ENCODE measurements around the gene CFAP73. TPM values are rescaled to one million over a fixed set of nuclear protein-coding genes. Genes with fewer than 3 reads are reported as not detected.
"Not testable (repeated sequence)": the region's sequence is repeated elsewhere in the genome, so short reads cannot be mapped to it uniquely, and the experiment has no call there.

The CFAP73 gene
- total RNA-seq, 1 experiment from 2014 or later: not detected

DNA sequence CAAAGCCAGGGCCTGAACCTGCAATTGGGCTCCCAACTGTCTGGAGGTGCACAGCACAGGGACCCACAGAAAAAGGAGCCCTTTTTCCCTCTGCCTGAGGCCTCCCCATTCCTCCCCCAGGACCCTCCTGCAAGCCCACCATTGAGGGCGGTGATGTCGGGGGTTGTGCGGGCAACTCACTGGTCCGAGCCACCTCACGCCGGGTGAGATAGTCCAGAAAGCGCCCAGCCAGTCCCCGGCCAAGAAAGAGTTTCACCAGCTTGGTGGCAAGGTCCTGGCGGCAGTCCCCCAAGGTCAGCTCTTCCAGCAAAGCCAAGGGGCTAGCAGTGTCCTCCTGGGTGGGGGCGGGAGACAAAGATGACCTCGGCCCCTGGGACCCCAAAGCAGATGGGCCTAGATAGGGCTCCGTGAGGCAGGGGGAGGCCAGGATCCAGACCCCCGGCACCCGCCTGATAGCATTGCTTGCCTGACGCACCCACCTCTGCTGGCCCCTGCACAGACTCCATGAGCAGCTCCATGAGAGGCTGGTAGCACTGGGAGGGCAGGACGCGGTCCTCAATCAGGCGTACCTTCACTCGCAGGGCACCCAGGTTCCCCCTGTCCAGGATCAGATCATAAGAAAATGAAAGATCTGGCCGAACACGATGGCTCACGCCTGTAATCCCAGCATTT lies 33.9 kb upstream of the CFAP73 start:
- H3K27me3 Mint-ChIP-seq (ENCODE audit: insufficient read depth, unreplicated experiment): no peaks in the 10 kb centered on the region
- H3K27ac Mint-ChIP-seq (ENCODE audit: low read depth, unreplicated experiment): no peak overlapping the region
- POLR2A ChIA-PET: no interaction called here
- DNase-seq (ENCODE audit: unreplicated experiment): no peak
- no peak overlapping the region for H3K4me3 Mint-ChIP-seq (ENCODE audit: unreplicated experiment)
- peaks cover 6% of the 10 kb centered on the region for H3K4me1 Mint-ChIP-seq (ENCODE audit: insufficient read depth, unreplicated experiment)
- no peaks in the 10 kb centered on the region for H3K36me3 Mint-ChIP-seq (ENCODE audit: insufficient read depth, unreplicated experiment)
- CTCF ChIA-PET: interaction anchor here (0.6 to 1.4 kb wide), 3 partner anchors 19 to 68 kb away, joined by 3 to 9 read pairs (median 4); no protein-coding TSS in a partner anchor
- intact Hi-C loops (cut with micrococcal nuclease): no loop called here
- no TSS peak for BruUV-seq (replicated peaks)
- no peaks in the 10 kb centered on the region for H3K9me3 Mint-ChIP-seq (ENCODE audit: unreplicated experiment)
- TF ChIP-seq, protein P1, sequence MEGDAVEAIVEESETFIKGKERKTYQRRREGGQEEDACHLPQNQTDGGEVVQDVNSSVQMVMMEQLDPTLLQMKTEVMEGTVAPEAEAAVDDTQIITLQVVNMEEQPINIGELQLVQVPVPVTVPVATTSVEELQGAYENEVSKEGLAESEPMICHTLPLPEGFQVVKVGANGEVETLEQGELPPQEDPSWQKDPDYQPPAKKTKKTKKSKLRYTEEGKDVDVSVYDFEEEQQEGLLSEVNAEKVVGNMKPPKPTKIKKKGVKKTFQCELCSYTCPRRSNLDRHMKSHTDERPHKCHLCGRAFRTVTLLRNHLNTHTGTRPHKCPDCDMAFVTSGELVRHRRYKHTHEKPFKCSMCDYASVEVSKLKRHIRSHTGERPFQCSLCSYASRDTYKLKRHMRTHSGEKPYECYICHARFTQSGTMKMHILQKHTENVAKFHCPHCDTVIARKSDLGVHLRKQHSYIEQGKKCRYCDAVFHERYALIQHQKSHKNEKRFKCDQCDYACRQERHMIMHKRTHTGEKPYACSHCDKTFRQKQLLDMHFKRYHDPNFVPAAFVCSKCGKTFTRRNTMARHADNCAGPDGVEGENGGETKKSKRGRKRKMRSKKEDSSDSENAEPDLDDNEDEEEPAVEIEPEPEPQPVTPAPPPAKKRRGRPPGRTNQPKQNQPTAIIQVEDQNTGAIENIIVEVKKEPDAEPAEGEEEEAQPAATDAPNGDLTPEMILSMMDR (IDR thresholded peaks at IDR 0.05; ENCODE audit: unreplicated experiment): no peak

- CTCF ChIA-PET: interaction anchor here (0.7 to 1.1 kb wide), 2 partner anchors 69 to 80 kb away, joined by 3 to 4 read pairs; no protein-coding TSS in a partner anchor
- TF ChIP-seq, protein P1 (IDR thresholded peaks at IDR 0.05; ENCODE audit: unreplicated experiment): no peak
- no peaks in the 10 kb centered on the region for H3K36me3 Mint-ChIP-seq (ENCODE audit: insufficient read depth, unreplicated experiment)
These were observed 32.6 kb upstream of the CFAP73 start for GRCh38 chr12:113116875-113117274.

GRCh38 chr12:113117684-113118083 lies 31.8 kb upstream of the CFAP73 start:
- H3K4me3 Mint-ChIP-seq (ENCODE audit: unreplicated experiment); BruUV-seq (replicated peaks); H3K27ac Mint-ChIP-seq (ENCODE audit: low read depth, unreplicated experiment); H3K4me1 Mint-ChIP-seq (ENCODE audit: insufficient read depth, unreplicated experiment); H3K9me3 Mint-ChIP-seq (ENCODE audit: unreplicated experiment); H3K36me3 Mint-ChIP-seq (ENCODE audit: insufficient read depth, unreplicated experiment); intact Hi-C loops (cut with micrococcal nuclease): not testable (repeated sequence)
- ChIA-PET POLR2A (interaction anchor here (0.6 kb wide), 1 partner anchor 258 kb away, joined by 3 read pairs; no protein-coding TSS in a partner anchor), CTCF (interaction anchor here (0.7 kb wide), 1 partner anchor 81 kb away, joined by 3 read pairs; no protein-coding TSS in a partner anchor)
- DNase-seq (ENCODE audit: unreplicated experiment): peak; percentile 23
- H3K27me3 Mint-ChIP-seq (ENCODE audit: insufficient read depth, unreplicated experiment): peaks cover 15% of the 10 kb centered on the region

More at GRCh38 chr12:113116875-113117274, 32.6 kb upstream of the CFAP73 start:
- H3K4me3 Mint-ChIP-seq (ENCODE audit: unreplicated experiment): no peak overlapping the region
- no peak overlapping the region for H3K27ac Mint-ChIP-seq (ENCODE audit: low read depth, unreplicated experiment)
- POLR2A ChIA-PET: no interaction called here
- no peak for DNase-seq (ENCODE audit: unreplicated experiment)
- no TSS peak for BruUV-seq (replicated peaks)
- no peaks in the 10 kb centered on the region for H3K9me3 Mint-ChIP-seq (ENCODE audit: unreplicated experiment)
- H3K27me3 Mint-ChIP-seq (ENCODE audit: insufficient read depth, unreplicated experiment): peaks cover 7% of the 10 kb centered on the region
- intact Hi-C loops (cut with micrococcal nuclease): no loop called here
- peaks cover 6% of the 10 kb centered on the region for H3K4me1 Mint-ChIP-seq (ENCODE audit: insufficient read depth, unreplicated experiment)

- intact Hi-C loops (cut with micrococcal nuclease): no loop called here
- no peak for DNase-seq (ENCODE audit: unreplicated experiment)
- POLR2A ChIA-PET: no interaction called here
- H3K27ac Mint-ChIP-seq (ENCODE audit: low read depth, unreplicated experiment): no peak overlapping the region
- H3K27me3 Mint-ChIP-seq (ENCODE audit: insufficient read depth, unreplicated experiment): peaks cover 19% of the 10 kb centered on the region
- peaks cover 6% of the 10 kb centered on the region for H3K4me1 Mint-ChIP-seq (ENCODE audit: insufficient read depth, unreplicated experiment)
- H3K9me3 Mint-ChIP-seq (ENCODE audit: unreplicated experiment): peaks cover 4% of the 10 kb centered on the region
- H3K4me3 Mint-ChIP-seq (ENCODE audit: unreplicated experiment): no peak overlapping the region
- TF ChIP-seq, protein P1 (IDR thresholded peaks at IDR 0.05; ENCODE audit: unreplicated experiment): no peak
- CTCF ChIA-PET: no interaction called here
- no TSS peak for BruUV-seq (replicated peaks)
- H3K36me3 Mint-ChIP-seq (ENCODE audit: insufficient read depth, unreplicated experiment): no peaks in the 10 kb centered on the region
These were observed 31.4 kb upstream of the CFAP73 start for GRCh38 chr12:113118142-113118541.
